ENCODE data around the gene THAP8.

- TF ChIP-seq CTCF (IDR thresholded peaks at IDR 0.05) (no peak), ATF3 (CRISPR knock-in tag; conservative IDR thresholded peaks at IDR 0.05) (no peak), NR2C2 (CRISPR knock-in tag; IDR thresholded peaks at IDR 0.05) (no peak), KAT7 (CRISPR knock-in tag; IDR thresholded peaks at IDR 0.05; ENCODE audit: borderline replicate concordance) (no peak), ESRRA (CRISPR knock-in tag; IDR thresholded peaks at IDR 0.05; ENCODE audit: borderline replicate concordance) (no peak), ATF2 (CRISPR knock-in tag; IDR thresholded peaks at IDR 0.05; ENCODE audit: borderline replicate concordance, low read depth) (no peak), ZNF416 (CRISPR knock-in tag; IDR thresholded peaks at IDR 0.05) (no peak), HMGXB4 (CRISPR knock-in tag; IDR thresholded peaks at IDR 0.05) (no peak), MAX (CRISPR knock-in tag; IDR thresholded peaks at IDR 0.05) (no peak), ELF4 (CRISPR knock-in tag; IDR thresholded peaks at IDR 0.05; ENCODE audit: low read depth) (no peak), PREB (CRISPR knock-in tag; IDR thresholded peaks at IDR 0.05; ENCODE audit: borderline replicate concordance) (no peak), ZNF281 (CRISPR knock-in tag; IDR thresholded peaks at IDR 0.05) (no peak)
Measured at GRCh38 chr19:36047835-36048234, 6.2 kb downstream of the THAP8 start.

Data from WTC11 (cell line).